PFSK-1 (cell line): Measurements from ENCODE around the gene GOLGA6L2.
A peak's percentile ranks its signal among the peaks of the same experiment; 100 is the strongest.

ENCODE experiments used
- FOXP2 ChIP-seq: optimal IDR thresholded peaks from 2 replicates; pipeline ENCODE3; 2011; ENCODE audit warnings: borderline replicate concordance, control low read depth, inconsistent platforms; ENCODE audit not compliant: insufficient read depth; ENCODE audit errors: extremely low read length, extremely low read depth
- POLR2AphosphoS5 ChIP-seq: IDR thresholded peaks from 2 replicates; pipeline ENCODE4 v1.6.1; 2012; ENCODE audit warnings: low read depth, mild to moderate bottlenecking, control low read depth, low read length, moderate library complexity
- REST ChIP-seq, 2 experiments: IDR thresholded peaks; 2 replicates each; pipeline versions ENCODE4 v1.6.1 to v1.8.0; 2011 to 2012; ENCODE audit warnings: low read depth in 2 of 2, low read length in 2 of 2, control low read depth in 1 of 2, inconsistent platforms in 1 of 2, mild to moderate bottlenecking in 1 of 2, moderate library complexity in 1 of 2; ENCODE audit not compliant: insufficient read depth in 1 of 2
- SIN3A ChIP-seq: IDR thresholded peaks from 2 replicates; pipeline ENCODE4 v1.6.1; 2012; ENCODE audit warnings: mild to moderate bottlenecking, low read length, moderate library complexity, borderline replicate concordance; ENCODE audit not compliant: insufficient read depth
- TAF1 ChIP-seq: IDR thresholded peaks from 2 replicates; pipeline ENCODE4 v1.6.1; 2012; ENCODE audit warnings: low read length, control low read depth, borderline replicate concordance; ENCODE audit not compliant: insufficient read depth

The GOLGA6L2 gene

DNA sequence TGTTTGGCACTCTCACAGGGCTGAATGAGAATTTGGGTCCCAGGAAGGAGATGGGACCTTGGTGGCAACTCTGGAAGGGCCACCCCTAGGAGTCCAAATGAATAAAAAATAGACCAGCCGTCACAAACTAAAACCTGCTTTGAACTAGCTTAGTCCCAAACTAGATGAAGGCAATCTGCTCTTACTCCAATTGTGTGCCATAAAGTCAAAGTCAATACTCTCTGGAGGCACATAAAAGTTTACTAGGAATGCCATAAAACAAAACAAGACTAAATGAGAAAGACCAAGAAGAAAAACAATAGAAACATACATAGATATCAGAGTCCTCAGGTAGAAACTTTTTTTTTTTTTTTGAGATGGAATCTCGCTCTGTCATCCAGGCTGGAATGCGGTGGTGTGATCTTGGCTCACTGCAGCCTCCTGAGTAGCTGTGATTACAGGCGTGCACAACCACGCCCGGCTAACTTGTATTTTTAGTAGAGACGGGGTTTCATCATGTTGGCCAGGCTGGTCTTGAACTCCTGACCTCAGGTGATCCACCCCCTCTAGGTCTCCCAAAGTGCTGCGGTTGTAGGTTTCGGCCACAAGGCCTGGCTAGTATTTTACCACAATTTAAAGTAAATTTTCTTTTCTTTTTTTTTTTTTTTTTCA, 8.1 kb downstream of the GOLGA6L2 start:
- no peak for TF ChIP-seq REST (IDR thresholded peaks at IDR 0.05; ENCODE audit: insufficient read depth in 1 of 2, low read depth in 2 of 2, low read length in 2 of 2)
- no peak for TF ChIP-seq TAF1

GRCh38 chr15:23437673-23438072, 9.4 kb downstream of the GOLGA6L2 start:
- TF ChIP-seq REST (IDR thresholded peaks at IDR 0.05; ENCODE audit: insufficient read depth in 1 of 2, low read depth in 2 of 2, low read length in 2 of 2), result peak in 1 of 2 experiments; percentile 86; a peak in 2 of 4 replicates
- no peak for TF ChIP-seq SIN3A

GRCh38 chr15:23437146-23437545, 9.9 kb downstream of the GOLGA6L2 start:
- TF ChIP-seq REST (IDR thresholded peaks at IDR 0.05; ENCODE audit: insufficient read depth in 1 of 2, low read depth in 2 of 2, low read length in 2 of 2) (no peak), POLR2AphosphoS5 (no peak), SIN3A (no peak), FOXP2 (no peak), TAF1 (no peak)

GRCh38 chr15:23436421-23436820, 10.6 kb downstream of the GOLGA6L2 start:
- TF ChIP-seq POLR2AphosphoS5 (no peak), TAF1 (no peak)

DNA sequence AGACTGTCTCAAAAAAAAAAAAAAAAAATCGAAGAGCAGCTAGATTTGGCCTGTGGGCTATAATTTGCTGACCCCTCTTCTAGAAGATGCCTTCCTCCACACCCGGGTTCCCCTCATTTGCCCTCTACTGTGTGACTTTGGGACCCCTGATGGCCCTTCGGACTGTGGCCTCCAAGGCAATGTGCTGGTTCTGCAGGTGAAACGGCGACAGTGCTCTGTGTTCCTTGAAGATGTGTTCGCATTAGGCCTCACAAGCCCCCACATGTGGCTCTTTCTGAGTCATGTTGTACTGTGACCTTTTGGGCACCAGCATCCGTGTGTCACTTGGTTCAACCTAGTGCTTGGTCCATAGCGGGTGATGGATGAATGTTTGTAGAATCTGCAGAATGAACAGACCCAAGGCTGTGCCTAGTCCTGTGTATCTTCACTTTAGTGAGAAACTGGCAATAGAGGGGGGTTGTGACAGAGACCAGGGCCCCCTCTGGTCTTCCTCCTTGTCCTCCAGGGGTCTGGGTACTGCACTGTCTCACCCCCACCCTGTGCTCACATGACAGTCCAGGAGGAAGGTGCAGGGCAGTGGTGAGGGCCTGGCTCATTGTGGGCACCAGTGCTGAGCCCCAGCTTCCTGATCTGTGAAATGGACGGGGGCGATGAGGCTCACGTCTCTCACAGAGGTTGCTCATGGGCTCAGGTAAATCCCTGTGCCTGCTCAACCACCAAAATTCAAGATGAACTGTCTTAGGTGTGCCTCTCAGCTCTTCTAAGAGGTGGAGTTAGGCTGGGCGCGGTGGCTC, 22.7 kb downstream of the GOLGA6L2 start:
- no peak for TF ChIP-seq FOXP2
- TF ChIP-seq SIN3A, result no peak
- no peak for TF ChIP-seq REST (IDR thresholded peaks at IDR 0.05; ENCODE audit: insufficient read depth in 1 of 2, low read depth in 2 of 2, low read length in 2 of 2)
- no peak for TF ChIP-seq POLR2AphosphoS5
- no peak for TF ChIP-seq TAF1
